OCI-LY7 (cell line): Measurements from ENCODE around the gene MAP4K5.

ENCODE experiments used
- EZH2phosphoT487 ChIP-seq: fragments of 200-600 bp; sonication (generic); IDR thresholded peaks from 2 replicates; pipeline ENCODE4 v1.6.1; 2018; ENCODE audit warnings: low read depth, borderline replicate concordance, mild to moderate bottlenecking, mixed run types, antibody characterized with exemption, low read length, moderate library complexity, mixed read lengths
- TF ChIP-seq, protein P1 (sequence below): fragments of 200-600 bp; sonication (generic); conservative IDR thresholded peaks from 2 replicates; pipeline ENCODE4 v1.5.1; 2014; ENCODE audit warnings: mild to moderate bottlenecking, antibody characterized with exemption, low read length, moderate library complexity, mixed read lengths

DNA sequence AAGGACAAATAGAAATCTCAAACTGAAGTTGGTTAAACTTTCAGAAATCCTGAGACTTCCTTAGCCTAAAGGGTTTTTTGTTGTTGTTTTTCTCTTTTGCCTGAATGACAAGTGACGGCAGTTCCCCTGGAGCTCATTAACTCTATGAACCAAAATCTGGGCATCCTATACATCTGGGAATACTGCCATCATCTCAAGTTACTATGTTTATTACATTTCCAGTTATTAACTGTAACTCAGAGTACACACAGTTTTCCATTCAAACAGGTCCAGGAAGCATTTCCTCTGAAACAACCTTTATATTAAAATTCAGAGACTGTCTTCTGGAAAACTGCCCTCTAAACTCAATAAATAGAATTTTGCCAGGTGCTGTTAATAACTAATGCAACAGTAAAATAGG, 80.1 kb downstream of the MAP4K5 start:
- TF ChIP-seq, protein P1, sequence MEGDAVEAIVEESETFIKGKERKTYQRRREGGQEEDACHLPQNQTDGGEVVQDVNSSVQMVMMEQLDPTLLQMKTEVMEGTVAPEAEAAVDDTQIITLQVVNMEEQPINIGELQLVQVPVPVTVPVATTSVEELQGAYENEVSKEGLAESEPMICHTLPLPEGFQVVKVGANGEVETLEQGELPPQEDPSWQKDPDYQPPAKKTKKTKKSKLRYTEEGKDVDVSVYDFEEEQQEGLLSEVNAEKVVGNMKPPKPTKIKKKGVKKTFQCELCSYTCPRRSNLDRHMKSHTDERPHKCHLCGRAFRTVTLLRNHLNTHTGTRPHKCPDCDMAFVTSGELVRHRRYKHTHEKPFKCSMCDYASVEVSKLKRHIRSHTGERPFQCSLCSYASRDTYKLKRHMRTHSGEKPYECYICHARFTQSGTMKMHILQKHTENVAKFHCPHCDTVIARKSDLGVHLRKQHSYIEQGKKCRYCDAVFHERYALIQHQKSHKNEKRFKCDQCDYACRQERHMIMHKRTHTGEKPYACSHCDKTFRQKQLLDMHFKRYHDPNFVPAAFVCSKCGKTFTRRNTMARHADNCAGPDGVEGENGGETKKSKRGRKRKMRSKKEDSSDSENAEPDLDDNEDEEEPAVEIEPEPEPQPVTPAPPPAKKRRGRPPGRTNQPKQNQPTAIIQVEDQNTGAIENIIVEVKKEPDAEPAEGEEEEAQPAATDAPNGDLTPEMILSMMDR, result no peak
- no peak for TF ChIP-seq EZH2phosphoT487
